Fibroblast of lung (primary cell): ENCODE data around the gene RCBTB1. TPM values are rescaled to one million over a fixed set of nuclear protein-coding genes. Genes with fewer than 3 reads are reported as not detected.

Experiments used
- DNase-seq, 2 donors: peaks; one replicate each; pipeline versions ENCODE4 v3.0.0 to v3.0.0-alpha.2; 2010; ENCODE audit warnings: low read depth in 2 of 2
- H2AFZ ChIP-seq: 2 replicates; pipeline ENCODE4 v1.5.1; 2012; ENCODE audit warnings: low read length, control low read depth, inconsistent platforms
- H3K27ac ChIP-seq: 2 replicates; pipeline ENCODE4 v1.5.1; 2011; ENCODE audit warnings: low read length, control low read depth; ENCODE audit not compliant: insufficient read depth
- H3K27me3 ChIP-seq: 2 replicates; pipeline ENCODE4 v1.5.1; 2011; ENCODE audit warnings: mild to moderate bottlenecking, low read length; ENCODE audit not compliant: control insufficient read depth, insufficient read depth
- H3K36me3 ChIP-seq: 2 replicates; pipeline ENCODE4 v1.5.1; 2011; ENCODE audit warnings: low read length; ENCODE audit not compliant: control insufficient read depth, insufficient read depth
- H3K4me1 ChIP-seq: 2 replicates; pipeline ENCODE4 v1.5.1; 2011; ENCODE audit warnings: low read length; ENCODE audit not compliant: control insufficient read depth, insufficient read depth; ENCODE audit errors: extremely low read depth
- H3K4me2 ChIP-seq: 2 replicates; pipeline ENCODE4 v1.5.1; 2011; ENCODE audit warnings: low read length, control low read depth; ENCODE audit not compliant: insufficient read depth; ENCODE audit errors: extremely low read depth
- H3K4me3 ChIP-seq, 4 experiments: fragments of 200-600 bp in 1 of 4; sonication (generic) in 1 of 4; replicated peaks in 1 of 4; 2 replicates each; pipeline ENCODE4 v1.5.1; 2011 to 2016; ENCODE audit warnings: low read length in 4 of 4, low read depth in 3 of 4, mild to moderate bottlenecking in 3 of 4, control low read depth in 2 of 4, inconsistent platforms in 1 of 4, mixed read lengths in 1 of 4; ENCODE audit not compliant: insufficient read depth in 1 of 4; ENCODE audit errors: control extremely low read depth in 1 of 4
- H3K79me2 ChIP-seq: 2 replicates; pipeline ENCODE4 v1.5.1; 2012; ENCODE audit warnings: mild to moderate bottlenecking, low read length, inconsistent platforms; ENCODE audit not compliant: control insufficient read depth, insufficient read depth
- H3K9ac ChIP-seq: 2 replicates; pipeline ENCODE4 v1.5.1; 2011; ENCODE audit warnings: mild to moderate bottlenecking, low read length, control low read depth; ENCODE audit not compliant: insufficient read depth
- H3K9me3 ChIP-seq: 2 replicates; pipeline ENCODE4 v1.5.1; 2012; ENCODE audit warnings: low read depth, low read length; ENCODE audit not compliant: control insufficient read depth, insufficient read depth
- H4K20me1 ChIP-seq: 2 replicates; pipeline ENCODE4 v1.5.1; 2011; ENCODE audit warnings: low read length; ENCODE audit not compliant: control insufficient read depth, insufficient read depth; ENCODE audit errors: extremely low read depth
- CTCF ChIP-seq, 2 donors: IDR thresholded peaks in 1 of 2; conservative IDR thresholded peaks in 1 of 2; 1 replicate in 1 of 2; 2 replicates in 1 of 2; pipeline ENCODE4 v1.5.1; 2011 to 2012; ENCODE audit warnings: low read length in 2 of 2, control low read depth in 1 of 2, inconsistent platforms in 1 of 2, low read depth in 1 of 2, mild to moderate bottlenecking in 1 of 2
- EZH2 ChIP-seq: IDR thresholded peaks from 2 replicates; pipeline ENCODE4 v1.5.1; 2012; ENCODE audit warnings: low read length, control low read depth, mild to moderate bottlenecking; ENCODE audit errors: missing control alignments
- polyA plus RNA-seq, 2 donors: library from polyadenylated mRNA; depleted of rRNA in 1 of 2; stranded (reverse) in 1 of 2; unstranded in 1 of 2; fragments of >200 nt; gene quantifications; 2 replicates each; pipeline ENCODE4 v1.2.1, GENCODE V29; 2011 to 2012; ENCODE audit warnings: missing spikeins in 1 of 2
- total RNA-seq: library from RNA; depleted of rRNA; stranded (reverse); fragments of >200 nt; gene quantifications from 2 replicates; pipeline ENCODE4 v1.2.1, GENCODE V29; 2014

Gene RCBTB1
- total and polyA plus RNA-seq, 2 donors (not counting 1 experiment from before 2014, with no cell fraction given): 22.7 to 42.6 TPM

DNA sequence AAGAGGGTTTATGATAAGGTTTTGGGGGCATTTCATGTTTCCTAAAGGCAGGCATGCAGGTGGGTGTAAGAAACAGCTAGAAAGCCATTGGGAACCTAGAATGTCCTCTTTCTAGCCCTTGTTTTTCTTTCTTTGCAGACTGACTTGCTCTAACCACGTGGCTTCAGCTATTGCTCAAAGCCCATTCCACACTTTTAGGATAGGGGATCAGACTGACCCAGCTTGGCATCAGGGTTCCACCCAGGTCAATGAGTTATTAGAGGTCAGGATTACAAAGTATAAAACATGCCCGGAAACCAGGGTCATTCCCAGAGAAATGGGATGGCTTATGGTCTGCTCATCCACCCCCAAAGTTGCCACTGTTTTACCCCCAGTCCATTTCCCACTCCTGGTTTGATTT is 72.8 kb downstream of the RCBTB1 start:
- DNase-seq: no peak
- TF ChIP-seq EZH2: no peak
- TF ChIP-seq CTCF (conservative IDR thresholded peaks at IDR 0.05 in 1 of 2, IDR thresholded peaks at IDR 0.05 in 1 of 2; ENCODE audit: low read depth in 1 of 2, low read length in 2 of 2): no peak
- Histone ChIP-seq H3K36me3 (peaks cover 4% of the 10 kb centered on the region), H4K20me1 (no peaks in the 10 kb centered on the region), H3K4me1 (no peaks in the 10 kb centered on the region), H3K79me2 (no peaks in the 10 kb centered on the region), H3K4me3 (no peak overlapping the region), H3K9me3 (no peaks in the 10 kb centered on the region), H3K27ac (no peak overlapping the region), H3K4me2 (no peak overlapping the region), H3K27me3 (no peaks in the 10 kb centered on the region), H3K9ac (no peak overlapping the region), H2AFZ (no peak overlapping the region)

DNA sequence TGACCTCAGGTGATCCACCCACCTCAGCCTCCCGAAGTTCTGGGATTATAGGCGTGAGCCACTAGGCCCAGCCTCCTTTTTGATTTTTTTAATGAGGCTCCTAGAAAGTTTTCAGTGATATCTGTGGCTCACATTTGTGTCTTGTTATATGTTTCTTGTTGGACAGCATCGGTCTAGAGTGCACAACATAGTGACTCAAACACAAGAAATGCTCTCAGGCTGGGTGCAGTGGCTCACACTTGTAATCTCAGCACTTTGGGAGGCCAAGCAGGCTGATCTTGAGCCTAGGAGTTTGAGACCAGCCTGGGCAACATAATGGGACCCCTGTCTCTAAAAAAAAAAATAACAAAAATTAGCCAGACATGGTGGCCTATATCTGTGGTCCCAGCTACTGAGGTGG is 81.4 kb downstream of the RCBTB1 start:
- no peak overlapping the region for H3K4me2 ChIP-seq
- H3K4me1 ChIP-seq: peaks cover 19% of the 10 kb centered on the region
- H3K9ac ChIP-seq: no peak overlapping the region
- no peak for DNase-seq
- H3K79me2 ChIP-seq: no peaks in the 10 kb centered on the region
- H2AFZ ChIP-seq: no peak overlapping the region
- H3K9me3 ChIP-seq: no peaks in the 10 kb centered on the region
- TF ChIP-seq CTCF (conservative IDR thresholded peaks at IDR 0.05 in 1 of 2, IDR thresholded peaks at IDR 0.05 in 1 of 2; ENCODE audit: low read depth in 1 of 2, low read length in 2 of 2): no peak
- no peak for TF ChIP-seq EZH2
- H3K4me3 ChIP-seq: no peak overlapping the region
- no peaks in the 10 kb centered on the region for H3K27me3 ChIP-seq
- H4K20me1 ChIP-seq: no peaks in the 10 kb centered on the region
- H3K27ac ChIP-seq: no peak overlapping the region
- H3K36me3 ChIP-seq: no peaks in the 10 kb centered on the region

DNA sequence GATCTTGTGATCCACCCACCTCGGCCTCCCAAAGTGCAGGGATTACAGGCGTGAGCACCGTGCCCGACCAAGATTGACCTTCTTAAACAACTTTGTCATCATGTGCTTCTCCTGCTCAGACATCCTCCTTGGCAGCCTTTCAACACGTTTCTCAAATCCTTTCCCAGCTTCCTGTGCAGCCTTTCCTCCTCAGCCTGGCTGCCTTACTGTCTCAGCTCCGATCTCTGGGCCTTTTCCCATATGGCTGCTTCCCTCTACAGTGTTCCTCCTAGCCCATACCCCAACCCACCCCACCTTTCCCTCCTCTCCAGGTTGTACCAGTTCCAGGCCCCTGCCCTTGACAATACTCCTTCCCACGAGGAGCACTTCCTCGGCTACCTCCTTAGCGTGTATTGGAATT is 82.4 kb downstream of the RCBTB1 start:
- peak in 1 of 2 donors; percentile 76 for DNase-seq
- Histone ChIP-seq H3K4me2 (peak overlapping the region; percentile 16), H3K27me3 (no peaks in the 10 kb centered on the region), H3K79me2 (no peaks in the 10 kb centered on the region), H3K4me3 (no peak overlapping the region), H3K9ac (no peak overlapping the region), H4K20me1 (no peaks in the 10 kb centered on the region), H3K36me3 (no peaks in the 10 kb centered on the region), H2AFZ (peak overlapping the region; percentile 9), H3K9me3 (no peaks in the 10 kb centered on the region), H3K4me1 (peaks cover 19% of the 10 kb centered on the region), H3K27ac (no peak overlapping the region)
- TF ChIP-seq EZH2 (no peak), CTCF (conservative IDR thresholded peaks at IDR 0.05 in 1 of 2, IDR thresholded peaks at IDR 0.05 in 1 of 2; ENCODE audit: low read depth in 1 of 2, low read length in 2 of 2) (no peak)
